Inferior parietal cortex (tissue), 1 donor: ENCODE measurements around the gene RBM12.

Experiments used
- DNase-seq: peaks from one replicate; pipeline ENCODE4 v3.0.0-alpha.2; 2016; ENCODE audit errors: extremely low spot score

The RBM12 gene

GRCh38 chr20:35621560-35621946 is 43.1 kb downstream of the RBM12 start:
- DNase-seq, result no peak

GRCh38 chr20:35620818-35621559 is 43.7 kb downstream of the RBM12 start:
- no peak for DNase-seq

GRCh38 chr20:35619196-35620095 is 45.3 kb downstream of the RBM12 start:
- DNase-seq, result peak; percentile 33

GRCh38 chr20:35618263-35619131 is 46.2 kb downstream of the RBM12 start:
- DNase-seq, result no peak

- DNase-seq, result no peak
These were observed 47.1 kb downstream of the RBM12 start for GRCh38 chr20:35617397-35618262.

- peak; percentile 89 for DNase-seq
These were observed 48.0 kb downstream of the RBM12 start for GRCh38 chr20:35616465-35617396.

- no peak for DNase-seq
These were observed 48.8 kb downstream of the RBM12 start, which contains the start of gene SPAG4 for GRCh38 chr20:35615667-35616464. Gene SPAG4 (plus strand): TSS chr20:35615829. CDS start chr20:35616004, 175 bp downstream.

GRCh38 chr20:35611482-35611881 is 53.2 kb downstream of the RBM12 start:
- DNase-seq, result no peak

GRCh38 chr20:35610833-35611427 is 53.8 kb downstream of the RBM12 start:
- DNase-seq, result no peak

- no peak for DNase-seq
These were observed 57.5 kb downstream of the RBM12 start for GRCh38 chr20:35607003-35607735.

GRCh38 chr20:35606127-35606526 is 58.6 kb downstream of the RBM12 start:
- DNase-seq, result no peak

- DNase-seq, result no peak
These were observed 60.3 kb downstream of the RBM12 start for GRCh38 chr20:35604449-35604747.

GRCh38 chr20:35603695-35604448 is 60.8 kb downstream of the RBM12 start:
- no peak for DNase-seq

- DNase-seq, result no peak
These were observed 61.7 kb downstream of the RBM12 start for GRCh38 chr20:35602851-35603495.

- DNase-seq, result no peak
These were observed 62.7 kb downstream of the RBM12 start for GRCh38 chr20:35601990-35602389.
